ENCODE results near the gene ANTKMT.

GRCh38 chr16:728890-729744 lies 8.2 kb downstream of the ANTKMT start:
- TF ChIP-seq CTCF (conservative IDR thresholded peaks at IDR 0.05): no peak
- TF ChIP-seq EZH2 (IDR thresholded peaks at IDR 0.05; ENCODE audit: low read depth): no peak

Data from PC-9 (cell line).